GM19397 (cell line): Measurements from ENCODE around the gene REG1B.

Experiments
- ATAC-seq: cut with Tn5 transposase; IDR thresholded peaks from one replicate; pipeline ENCODE4 v1.9.1; 2021; ENCODE audit warnings: mild to moderate bottlenecking, moderate library complexity; ENCODE audit not compliant: unreplicated experiment

The REG1B gene

GRCh38 chr2:79087785-79088364, at the start of gene REG1B:
REG1B (minus strand) TSS chr2:79087993; CDS start chr2:79087612, 381 bp downstream.
- no peak for ATAC-seq

GRCh38 chr2:79131687-79132086, 43.9 kb upstream of the REG1B start:
- ATAC-seq = no peak

- ATAC-seq = no peak
These were observed 42.0 kb upstream of the REG1B start for GRCh38 chr2:79129804-79130203.

- ATAC-seq = no peak
These were observed 41.5 kb upstream of the REG1B start for GRCh38 chr2:79129260-79129659.

GRCh38 chr2:79128406-79128805, 40.6 kb upstream of the REG1B start:
- no peak for ATAC-seq

GRCh38 chr2:79125721-79125985, 37.9 kb upstream of the REG1B start:
- ATAC-seq = no peak

- no peak for ATAC-seq
These were observed 37.3 kb upstream of the REG1B start for GRCh38 chr2:79124907-79125720.

GRCh38 chr2:79122676-79123075, 34.9 kb upstream of the REG1B start:
- no peak for ATAC-seq

- ATAC-seq = no peak
These were observed 32.5 kb upstream of the REG1B start, which contains the start of gene REG1A for GRCh38 chr2:79120194-79120713. REG1A (plus strand) TSS chr2:79120488; CDS start chr2:79120862, 374 bp downstream.

GRCh38 chr2:79116997-79117928, 29.5 kb upstream of the REG1B start:
- no peak for ATAC-seq

GRCh38 chr2:79114797-79115494, 27.2 kb upstream of the REG1B start:
- no peak for ATAC-seq

- no peak for ATAC-seq
These were observed 24.5 kb upstream of the REG1B start for GRCh38 chr2:79112269-79112668.

- ATAC-seq = no peak
These were observed 17.5 kb upstream of the REG1B start for GRCh38 chr2:79105259-79105658.

GRCh38 chr2:79103214-79103613, 15.4 kb upstream of the REG1B start:
- ATAC-seq = no peak

- ATAC-seq = no peak
These were observed 13.2 kb upstream of the REG1B start for GRCh38 chr2:79101024-79101423.

- no peak for ATAC-seq
These were observed 12.5 kb upstream of the REG1B start for GRCh38 chr2:79100285-79100684.

GRCh38 chr2:79099140-79099686, 11.4 kb upstream of the REG1B start:
- no peak for ATAC-seq

GRCh38 chr2:79097843-79098242, 10.1 kb upstream of the REG1B start:
- ATAC-seq = no peak

- no peak for ATAC-seq
These were observed 2.9 kb upstream of the REG1B start for GRCh38 chr2:79090693-79091092.

GRCh38 chr2:79086255-79086654, 1.5 kb downstream of the REG1B start:
- ATAC-seq = no peak
